HUDEP-2 (cell line): ENCODE data around the gene PREX1.
A peak's percentile ranks its signal among the peaks of the same experiment; 100 is the strongest.

ENCODE experiments used
- DNase-seq, 76 experiments: peaks; one replicate each; lab custom pipeline; 2025; ENCODE audit not compliant: unreplicated experiment in 76 of 76; lab: John Stamatoyannopoulos, UW

Gene PREX1

GRCh38 chr20:48648482-48649051 is 179.2 kb downstream of the PREX1 start:
- peak in 1 of 76 experiments; percentile 2 for DNase-seq

DNA sequence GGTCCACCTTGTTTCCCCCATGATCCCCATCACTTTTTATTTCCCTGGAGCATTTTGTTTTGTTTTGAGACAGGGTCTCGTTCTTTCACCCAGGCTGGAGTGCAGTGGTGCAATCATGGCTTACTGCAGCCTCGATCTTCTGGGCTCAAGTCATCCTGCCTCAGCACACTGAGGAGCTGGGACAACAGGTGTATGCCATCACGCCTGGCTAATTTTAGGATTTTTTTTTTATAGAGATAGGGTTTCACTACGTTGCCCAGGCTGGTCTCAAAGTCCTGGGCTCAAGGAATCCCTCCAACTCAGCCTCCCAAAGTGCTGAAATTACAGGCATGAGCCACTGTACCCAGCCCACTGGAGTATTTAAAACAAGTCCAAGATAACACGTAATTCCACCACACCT is 179.9 kb downstream of the PREX1 start:
- no peak for DNase-seq

GRCh38 chr20:48645666-48646065 is 182.1 kb downstream of the PREX1 start:
- no peak for DNase-seq

DNA sequence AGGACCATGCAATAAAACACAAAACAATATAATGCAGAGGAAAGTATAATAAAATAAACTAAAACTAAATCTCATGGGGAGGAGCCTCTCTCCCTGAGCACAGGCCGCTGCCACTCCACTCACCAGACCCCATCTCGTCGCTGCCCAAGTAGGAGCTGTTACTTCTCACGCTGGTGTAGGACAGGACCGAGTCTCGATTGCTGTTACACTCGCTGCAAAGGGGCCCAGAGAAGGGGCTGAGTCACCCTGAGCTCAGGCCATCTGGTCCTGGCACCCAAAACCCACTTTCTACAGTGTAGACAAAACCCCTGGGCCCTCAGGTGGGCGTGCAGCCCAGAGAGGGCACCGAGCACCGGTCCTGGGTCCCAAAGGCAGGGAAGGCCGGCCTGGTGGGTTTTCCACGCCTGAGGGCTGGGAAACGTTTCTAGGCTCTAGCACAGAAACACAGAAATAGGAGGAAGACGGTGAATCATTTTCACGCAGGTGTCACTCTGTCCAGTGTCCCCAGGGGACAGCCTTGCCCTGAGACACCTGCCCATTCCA is 183.4 kb downstream of the PREX1 start:
- DNase-seq, result no peak

DNA sequence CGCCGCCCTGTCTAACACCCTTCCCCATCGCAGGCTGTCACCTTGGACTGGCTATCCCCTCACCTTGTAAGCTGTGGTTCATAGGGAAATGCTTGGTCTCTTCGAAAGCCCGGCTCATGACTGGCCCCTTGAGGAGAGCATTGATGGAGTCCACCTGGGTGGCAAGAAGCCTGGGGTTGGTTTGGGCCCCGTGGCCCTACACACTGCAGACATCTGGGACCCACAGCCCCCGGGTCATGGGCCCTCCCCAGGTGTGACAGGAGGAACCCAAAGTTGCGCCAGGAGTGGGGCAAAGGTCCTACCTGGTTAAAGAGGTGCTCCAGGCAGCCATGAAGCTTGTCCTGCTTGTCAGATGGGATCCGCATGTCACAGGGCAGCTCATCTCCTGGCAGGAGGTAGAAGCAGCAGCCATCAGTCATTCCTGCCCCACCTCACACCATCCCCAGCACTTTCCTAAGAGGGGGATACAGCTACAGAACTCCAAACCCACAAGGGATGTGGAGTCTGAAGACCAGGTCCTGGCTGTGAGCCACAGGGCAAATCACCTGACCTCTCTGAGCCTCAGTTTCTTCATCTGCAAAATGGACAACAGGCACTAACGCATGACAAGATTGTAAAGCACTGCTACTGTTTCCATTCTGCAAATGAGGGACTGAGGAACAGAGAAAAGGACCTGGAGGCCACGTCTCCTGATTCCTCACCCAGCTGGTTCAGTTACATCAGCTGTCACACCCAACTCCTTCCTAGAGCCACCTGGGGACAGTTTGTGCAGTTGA is 185.5 kb downstream of the PREX1 start:
- no peak for DNase-seq

- DNase-seq, result no peak
These were observed 186.9 kb downstream of the PREX1 start for GRCh38 chr20:48640871-48641270.

- DNase-seq, result no peak
These were observed 187.9 kb downstream of the PREX1 start for GRCh38 chr20:48639899-48640298.

- no peak for DNase-seq
These were observed 189.3 kb downstream of the PREX1 start for GRCh38 chr20:48638546-48638945.

DNA sequence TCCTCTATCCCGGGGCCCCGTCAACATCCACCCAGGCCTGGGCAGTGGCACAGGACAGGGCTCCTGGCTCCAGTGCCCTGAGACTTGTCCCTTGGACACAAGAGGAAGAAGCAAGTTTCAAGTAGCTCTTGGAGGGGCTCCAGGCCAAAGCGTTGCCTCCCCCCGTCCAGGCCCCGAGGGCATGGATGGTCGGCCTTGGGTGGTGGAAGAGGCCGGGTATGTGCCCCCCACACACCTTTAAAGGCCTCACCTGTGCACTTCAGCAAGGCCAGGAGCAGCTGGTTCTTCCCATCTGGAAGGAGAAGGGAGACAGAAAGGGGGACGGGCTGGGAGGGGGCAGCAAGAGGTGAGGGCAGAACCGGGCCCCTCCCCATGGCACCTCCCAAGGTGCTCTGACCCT is 190.3 kb downstream of the PREX1 start:
- no peak for DNase-seq

DNA sequence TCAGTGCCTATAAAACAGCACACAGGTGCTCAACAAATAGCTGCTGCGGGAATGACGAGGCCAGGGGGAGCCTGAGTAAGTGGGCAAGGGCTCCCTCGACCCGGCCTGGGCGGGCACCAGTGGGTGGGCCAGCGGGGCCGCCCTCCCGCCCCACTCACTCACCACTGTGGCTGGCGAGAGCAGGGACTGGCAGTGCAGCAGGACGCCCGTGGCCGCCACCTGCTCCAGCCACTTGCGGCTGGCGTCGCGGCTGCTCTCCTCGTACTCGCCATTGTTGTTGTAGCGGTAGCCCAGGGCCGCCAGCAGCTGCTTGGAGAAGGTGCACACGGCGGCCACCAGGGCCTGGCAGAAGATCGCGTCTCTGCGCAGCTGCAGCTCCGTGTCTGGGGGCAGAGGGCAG is 191.5 kb downstream of the PREX1 start:
- no peak for DNase-seq

GRCh38 chr20:48635791-48636267 is 192.0 kb downstream of the PREX1 start:
- DNase-seq, result peak in 53 of 76 experiments; percentile 5 to 67 (median 44)

DNA sequence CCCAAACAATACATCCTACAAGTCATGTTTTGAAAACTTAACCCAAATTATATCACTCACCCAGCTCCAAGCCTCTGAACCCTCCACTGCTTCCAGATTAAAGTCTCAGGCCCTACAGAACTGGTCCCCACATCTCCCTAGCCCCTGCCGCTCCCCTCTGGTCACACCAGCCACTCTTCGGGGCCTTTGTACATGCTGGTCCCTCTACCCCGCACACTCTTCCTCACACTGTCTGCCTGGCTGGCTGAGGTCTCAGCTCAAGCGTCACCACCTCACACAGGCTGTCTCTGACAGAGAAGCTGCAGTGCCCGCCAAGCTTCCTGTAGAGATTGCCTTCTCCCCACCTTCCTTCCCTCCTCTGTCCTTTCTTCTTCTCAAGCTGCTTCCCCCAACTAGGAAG is 192.4 kb downstream of the PREX1 start:
- DNase-seq, result no peak

DNA sequence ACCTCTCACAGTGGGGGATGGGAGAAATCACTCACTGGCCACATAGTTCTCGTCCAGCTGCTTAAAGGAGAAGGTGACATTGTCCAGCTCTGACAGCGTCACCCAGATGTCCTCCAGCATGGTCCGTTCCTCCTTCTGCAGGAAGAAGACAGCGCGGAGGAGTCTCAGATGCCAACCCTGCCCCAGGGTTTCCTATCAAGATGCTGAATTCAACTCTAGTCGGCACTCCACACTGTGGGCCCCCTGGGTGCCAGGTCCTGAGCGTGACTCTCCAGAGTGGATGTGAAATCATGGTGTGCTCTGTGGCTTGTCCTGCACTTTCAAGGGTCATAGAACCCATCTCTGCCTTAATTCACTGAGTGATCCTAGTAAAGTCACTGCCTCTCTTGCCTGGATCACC is 193.2 kb downstream of the PREX1 start:
- DNase-seq, result no peak

GRCh38 chr20:48633620-48634257 is 194.1 kb downstream of the PREX1 start:
- DNase-seq, result no peak

GRCh38 chr20:48632825-48633619 is 194.8 kb downstream of the PREX1 start:
- DNase-seq, result no peak

DNA sequence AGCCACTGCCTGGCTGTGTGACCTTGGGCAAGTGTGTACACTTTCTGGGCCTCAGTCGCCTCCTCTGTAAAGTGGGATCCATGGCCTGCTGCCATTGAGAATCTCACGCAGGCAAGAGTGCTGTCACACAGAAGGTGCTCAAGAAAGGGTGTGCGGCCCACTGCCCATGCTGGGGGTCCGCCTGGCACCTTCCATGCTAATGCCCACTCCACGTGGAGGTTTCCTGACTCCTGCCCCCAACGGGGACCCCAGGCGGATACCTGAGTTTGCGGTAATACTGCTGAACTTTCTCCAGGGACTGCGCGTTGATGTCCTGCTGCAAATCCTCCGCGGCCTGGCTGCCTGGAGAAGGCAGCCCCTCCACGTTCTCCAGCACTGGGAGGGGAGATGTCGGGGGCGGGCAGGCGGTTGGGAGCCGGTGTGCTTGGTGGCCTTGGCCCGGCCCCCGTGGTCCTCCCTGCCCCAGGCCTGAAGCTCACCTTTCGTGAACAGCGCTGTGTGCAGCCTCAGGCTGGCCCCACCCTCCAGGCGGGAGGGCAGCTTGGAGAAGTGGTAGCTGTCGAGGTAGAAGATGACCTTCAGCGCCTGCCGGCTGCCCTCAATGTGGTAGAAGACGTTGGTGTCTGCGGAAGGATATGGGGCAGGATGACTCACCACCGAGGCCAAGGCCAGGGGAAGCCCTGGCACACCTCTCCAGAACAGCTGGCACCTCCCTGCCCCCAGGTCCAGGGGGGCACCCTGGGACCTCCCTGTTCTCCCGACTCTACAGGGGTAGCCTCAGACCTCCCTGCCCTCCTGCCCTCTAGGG is 195.6 kb downstream of the PREX1 start:
- peak in 4 of 76 experiments; percentile 5 to 43 (median 24) for DNase-seq

DNA sequence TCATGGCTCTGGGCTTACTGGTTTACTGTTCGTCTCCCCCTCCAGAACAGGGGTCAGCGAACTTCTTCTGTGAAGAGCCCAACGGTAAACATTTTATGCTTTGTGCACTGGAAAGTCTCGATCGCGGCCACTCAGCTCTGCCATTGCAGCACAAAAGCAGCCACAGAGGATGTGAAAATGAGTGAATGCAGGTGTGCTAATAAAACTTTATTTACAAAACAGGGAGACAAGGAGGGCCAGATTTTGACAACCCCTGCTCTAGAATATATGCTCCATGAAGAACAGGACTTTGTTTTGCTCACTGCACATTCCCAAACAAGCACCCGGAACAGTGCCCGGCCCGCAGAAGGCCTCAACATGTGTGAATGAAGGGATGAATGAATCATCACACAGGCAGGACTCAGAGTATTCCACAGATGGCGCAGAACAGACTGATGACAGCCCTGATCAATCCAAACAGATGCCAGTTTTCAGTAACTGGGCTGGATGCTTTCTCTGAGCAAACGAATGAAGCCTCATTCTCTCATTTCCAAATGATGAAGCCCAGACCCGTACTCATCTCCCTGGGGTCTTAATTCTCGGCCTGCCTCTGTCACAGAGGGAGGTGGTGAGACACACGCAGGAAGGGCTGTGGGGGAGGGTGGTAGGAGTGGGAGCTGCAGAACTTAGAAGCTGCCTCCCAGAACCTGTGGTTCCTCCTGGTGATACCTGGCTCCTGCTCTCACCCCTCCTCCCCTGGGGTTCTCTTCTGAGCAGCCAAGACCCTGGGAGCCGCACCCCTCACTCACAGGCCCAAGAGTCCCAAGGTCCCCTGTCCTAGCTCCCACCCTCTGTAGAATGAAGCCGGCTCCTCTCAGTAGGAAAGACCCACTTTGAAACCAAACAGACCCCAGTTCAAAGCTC is 196.4 kb downstream of the PREX1 start:
- no peak for DNase-seq

GRCh38 chr20:48630342-48631075 is 197.3 kb downstream of the PREX1 start:
- no peak for DNase-seq
